Trophoblast cell (in vitro differentiated cells and primary cell): Measurements from ENCODE around the gene ADARB2.

Source experiments
- DNase-seq, 2 donors: peaks; one replicate each; pipeline ENCODE4 v3.0.0-alpha.2; 2016
- H2AFZ ChIP-seq: 2 replicates; pipeline ENCODE4 v1.6.1; 2013; ENCODE audit warnings: low read length, moderate library complexity, mild to moderate bottlenecking; ENCODE audit not compliant: insufficient read depth, poor library complexity
- H2AK5ac ChIP-seq: 2 replicates; pipeline ENCODE4 v1.6.1; 2013; ENCODE audit warnings: mild to moderate bottlenecking, low read length
- H2BK120ac ChIP-seq: 2 replicates; pipeline ENCODE4 v1.6.1; 2013; ENCODE audit warnings: low read length, mild to moderate bottlenecking, moderate library complexity; ENCODE audit not compliant: insufficient read depth, poor library complexity
- H2BK12ac ChIP-seq: 2 replicates; pipeline ENCODE4 v1.6.1; 2013; ENCODE audit warnings: mild to moderate bottlenecking, low read length, moderate library complexity
- H2BK5ac ChIP-seq: 2 replicates; pipeline ENCODE4 v1.6.1; 2013; ENCODE audit warnings: low read length, low read depth, moderate library complexity, mild to moderate bottlenecking; ENCODE audit not compliant: poor library complexity
- H3K14ac ChIP-seq: 2 replicates; pipeline ENCODE4 v1.6.1; 2013; ENCODE audit warnings: mild to moderate bottlenecking, low read length
- H3K18ac ChIP-seq: 2 replicates; pipeline ENCODE4 v1.6.1; 2013; ENCODE audit warnings: mild to moderate bottlenecking, low read length
- H3K23ac ChIP-seq: 2 replicates; pipeline ENCODE4 v1.6.1; 2013; ENCODE audit warnings: low read length
- H3K27ac ChIP-seq: 2 replicates; pipeline ENCODE4 v1.5.1; 2013; ENCODE audit warnings: low read depth, mild to moderate bottlenecking, inconsistent platforms, low read length, moderate library complexity
- H3K27me3 ChIP-seq: 2 replicates; pipeline ENCODE4 v1.6.1; 2013; ENCODE audit warnings: inconsistent platforms, mild to moderate bottlenecking, low read length, moderate library complexity; ENCODE audit not compliant: insufficient read depth
- H3K36me3 ChIP-seq, 2 experiments: 1 replicate in 1 of 2; 2 replicates in 1 of 2; pipeline ENCODE4 v1.6.1; 2013; ENCODE audit warnings: low read length in 2 of 2, mild to moderate bottlenecking in 2 of 2, moderate library complexity in 1 of 2; ENCODE audit not compliant: insufficient read depth in 2 of 2, control insufficient read depth in 1 of 2
- H3K4ac ChIP-seq: 2 replicates; pipeline ENCODE4 v1.6.1; 2013; ENCODE audit warnings: low read depth, mild to moderate bottlenecking, low read length, moderate library complexity
- H3K4me1 ChIP-seq, 2 experiments: 1 replicate in 1 of 2; 2 replicates in 1 of 2; pipeline ENCODE4 v1.6.1; 2013; ENCODE audit warnings: low read length in 2 of 2, mild to moderate bottlenecking in 2 of 2, moderate library complexity in 1 of 2; ENCODE audit not compliant: insufficient read depth in 2 of 2, control insufficient read depth in 1 of 2
- H3K4me2 ChIP-seq: 2 replicates; pipeline ENCODE4 v1.6.1; 2013; ENCODE audit warnings: inconsistent platforms, mild to moderate bottlenecking, low read length, moderate library complexity
- H3K4me3 ChIP-seq: 2 replicates; pipeline ENCODE4 v1.5.1; 2013; ENCODE audit warnings: mild to moderate bottlenecking, low read depth, low read length, inconsistent platforms
- H3K79me1 ChIP-seq: one replicate; pipeline ENCODE4 v1.6.1; 2013; ENCODE audit warnings: low read length
- H3K79me2 ChIP-seq: 2 replicates; pipeline ENCODE4 v1.6.1; 2013; ENCODE audit warnings: low read length, mild to moderate bottlenecking; ENCODE audit not compliant: control insufficient read depth, insufficient read depth, poor library complexity
- H3K9ac ChIP-seq: 2 replicates; pipeline ENCODE4 v1.6.1; 2013; ENCODE audit warnings: mild to moderate bottlenecking, low read length
- H3K9me3 ChIP-seq: 2 replicates; pipeline ENCODE4 v1.6.1; 2013; ENCODE audit warnings: low read depth, mild to moderate bottlenecking, control low read depth, inconsistent platforms, low read length; ENCODE audit not compliant: insufficient read depth
- H4K12ac ChIP-seq: 2 replicates; pipeline ENCODE4 v1.6.1; 2013; ENCODE audit warnings: low read depth, mild to moderate bottlenecking, low read length, moderate library complexity
- H4K8ac ChIP-seq: 2 replicates; pipeline ENCODE4 v1.6.1; 2013; ENCODE audit warnings: low read depth, mild to moderate bottlenecking, low read length, moderate library complexity
- H4K91ac ChIP-seq: one replicate; pipeline ENCODE4 v1.6.1; 2013; ENCODE audit warnings: low read depth, mild to moderate bottlenecking, low read length, moderate library complexity
- WGBS: extraction: QIAGEN DNeasy Blood & Tissue Kit; methylation state at CpG from one replicate; pipeline ENCODE4 v1.1.7; 2013; ENCODE audit warnings: missing lambda C conversion rate; ENCODE audit not compliant: insufficient read length, insufficient coverage; ENCODE audit errors: extremely low coverage; 5-methylcytosine and 5-hydroxymethylcytosine counted together

The ADARB2 gene

DNA sequence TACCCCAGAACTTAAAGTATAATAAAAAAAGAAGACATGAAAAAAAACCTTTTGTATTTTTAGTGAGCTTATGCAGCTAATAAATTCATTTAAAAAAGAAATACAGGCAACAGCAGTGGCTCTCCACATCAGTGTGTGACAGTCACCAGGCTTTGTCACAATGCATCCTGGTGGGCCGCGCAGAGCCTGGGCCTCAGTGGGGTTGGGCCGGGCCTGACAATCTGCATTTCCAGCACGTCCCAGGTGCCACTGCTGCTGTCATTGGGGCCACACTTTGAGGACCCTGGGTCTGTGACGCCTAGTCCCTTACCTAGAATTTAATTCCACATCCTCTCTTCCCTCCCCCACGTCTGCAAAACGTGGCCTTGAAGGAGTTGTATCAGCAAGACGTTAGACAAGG is 284.5 kb downstream of the ADARB2 start:
- Histone ChIP-seq H3K14ac (no peak overlapping the region), H3K9ac (no peak overlapping the region), H4K91ac (no peak overlapping the region), H3K4me1 (peaks cover 7 to 8% of the 10 kb centered on the region in 2 experiments), H3K79me2 (no peaks in the 10 kb centered on the region), H2AFZ (no peak overlapping the region), H3K9me3 (no peaks in the 10 kb centered on the region), H3K79me1 (no peaks in the 10 kb centered on the region), H3K23ac (no peak overlapping the region), H4K8ac (no peak overlapping the region), H3K4me2 (no peak overlapping the region), H3K18ac (no peak overlapping the region), H3K4ac (no peak overlapping the region), H3K27me3 (no peaks in the 10 kb centered on the region), H2BK5ac (no peak overlapping the region), H2BK120ac (no peak overlapping the region), H2BK12ac (no peak overlapping the region), H3K36me3 (no peaks in the 10 kb centered on the region), H3K4me3 (no peak overlapping the region), H4K12ac (no peak overlapping the region), H2AK5ac (no peak overlapping the region), H3K27ac (no peak overlapping the region)
- WGBS, result no CpG with 5 or more reads among the region's 8 CpGs
- no peak for DNase-seq

GRCh38 chr10:1451941-1452340 is 285.4 kb downstream of the ADARB2 start:
- Histone ChIP-seq H2BK12ac (no peak overlapping the region), H3K14ac (no peak overlapping the region), H3K9me3 (no peaks in the 10 kb centered on the region), H2AFZ (no peak overlapping the region), H4K8ac (no peak overlapping the region), H2BK5ac (no peak overlapping the region), H3K4ac (no peak overlapping the region), H3K4me1 (peaks cover 7 to 8% of the 10 kb centered on the region in 2 experiments), H3K79me1 (no peaks in the 10 kb centered on the region), H2BK120ac (no peak overlapping the region), H3K27me3 (no peaks in the 10 kb centered on the region), H3K4me3 (no peak overlapping the region), H3K18ac (no peak overlapping the region), H4K12ac (no peak overlapping the region), H4K91ac (no peak overlapping the region), H3K27ac (no peak overlapping the region), H3K36me3 (no peaks in the 10 kb centered on the region), H3K23ac (no peak overlapping the region), H3K9ac (no peak overlapping the region), H2AK5ac (no peak overlapping the region), H3K79me2 (no peaks in the 10 kb centered on the region), H3K4me2 (no peak overlapping the region)
- no peak for DNase-seq
- no CpG with 5 or more reads among the region's 7 CpGs for WGBS

GRCh38 chr10:1451362-1451888 is 285.9 kb downstream of the ADARB2 start:
- Histone ChIP-seq H2BK120ac (no peak overlapping the region), H3K4me1 (peaks cover 7 to 8% of the 10 kb centered on the region in 2 experiments), H3K36me3 (no peaks in the 10 kb centered on the region), H4K12ac (no peak overlapping the region), H4K91ac (no peak overlapping the region), H3K23ac (no peak overlapping the region), H3K14ac (no peak overlapping the region), H2AFZ (no peak overlapping the region), H2BK12ac (no peak overlapping the region), H3K27ac (no peak overlapping the region), H3K4me2 (no peak overlapping the region), H3K18ac (no peak overlapping the region), H4K8ac (no peak overlapping the region), H3K27me3 (no peaks in the 10 kb centered on the region), H3K79me1 (no peaks in the 10 kb centered on the region), H2AK5ac (no peak overlapping the region), H3K79me2 (no peaks in the 10 kb centered on the region), H3K4ac (no peak overlapping the region), H3K4me3 (no peak overlapping the region), H2BK5ac (no peak overlapping the region), H3K9me3 (no peaks in the 10 kb centered on the region), H3K9ac (no peak overlapping the region)
- no peak for DNase-seq
- WGBS, result no CpG with 5 or more reads among the region's 4 CpGs

DNA sequence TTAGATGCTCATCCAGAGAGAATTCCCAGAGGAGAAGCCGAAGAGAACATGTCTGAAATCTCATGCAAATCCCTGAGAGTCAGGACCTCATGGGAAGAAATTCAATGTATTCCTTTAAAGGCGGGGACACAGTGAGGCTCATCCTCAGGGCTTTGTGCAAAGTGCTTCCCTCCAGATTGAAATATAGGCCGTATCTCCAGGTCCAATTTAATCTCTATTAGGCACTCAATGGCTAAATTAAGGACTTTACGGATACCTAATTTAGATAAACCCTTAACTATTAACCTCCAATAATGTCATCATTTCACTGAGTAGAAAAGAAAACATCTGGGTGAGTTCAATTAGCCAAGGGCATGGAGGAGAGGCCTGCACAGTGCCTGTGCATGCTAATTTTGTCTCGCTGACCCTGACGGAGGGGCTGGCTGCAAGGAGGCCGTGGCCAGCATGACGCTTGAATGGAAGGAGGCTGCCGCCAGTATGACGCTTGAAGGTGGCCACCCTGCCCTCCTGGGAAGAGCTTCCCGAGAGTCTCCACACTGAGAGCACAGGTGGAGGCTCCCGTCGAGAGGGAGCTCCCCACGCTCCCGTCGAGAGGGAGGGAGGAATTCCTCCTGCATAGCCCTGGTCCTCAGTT is 287.6 kb downstream of the ADARB2 start:
- H3K4me1 ChIP-seq, result peaks cover 7 to 8% of the 10 kb centered on the region in 2 experiments
- no peak overlapping the region for H3K4ac ChIP-seq
- H3K36me3 ChIP-seq, result no peaks in the 10 kb centered on the region
- no peak overlapping the region for H3K14ac ChIP-seq
- H4K8ac ChIP-seq, result no peak overlapping the region
- H3K79me2 ChIP-seq, result no peaks in the 10 kb centered on the region
- H2BK120ac ChIP-seq, result no peak overlapping the region
- no peak overlapping the region for H4K91ac ChIP-seq
- no peak overlapping the region for H2AFZ ChIP-seq
- H3K79me1 ChIP-seq, result no peaks in the 10 kb centered on the region
- H2AK5ac ChIP-seq, result no peak overlapping the region
- H3K9ac ChIP-seq, result no peak overlapping the region
- H2BK12ac ChIP-seq, result no peak overlapping the region
- H3K23ac ChIP-seq, result no peak overlapping the region
- no CpG with 5 or more reads among the region's 16 CpGs for WGBS
- no peak overlapping the region for H3K4me3 ChIP-seq
- H3K4me2 ChIP-seq, result no peak overlapping the region
- no peak overlapping the region for H4K12ac ChIP-seq
- no peak for DNase-seq
- H2BK5ac ChIP-seq, result no peak overlapping the region
- H3K27ac ChIP-seq, result no peak overlapping the region
- H3K18ac ChIP-seq, result no peak overlapping the region
- no peaks in the 10 kb centered on the region for H3K9me3 ChIP-seq
- no peaks in the 10 kb centered on the region for H3K27me3 ChIP-seq
